Measurements from ENCODE around the gene GFM1. TPM values are rescaled to one million over a fixed set of nuclear protein-coding genes. Genes with fewer than 3 reads are reported as not detected.

GFM1 gene
- total and polyA plus RNA-seq, 2 donors (not counting 3 experiments of a cell fraction or from before 2014, with no cell fraction given), result 14.9 to 68.6 TPM

DNA sequence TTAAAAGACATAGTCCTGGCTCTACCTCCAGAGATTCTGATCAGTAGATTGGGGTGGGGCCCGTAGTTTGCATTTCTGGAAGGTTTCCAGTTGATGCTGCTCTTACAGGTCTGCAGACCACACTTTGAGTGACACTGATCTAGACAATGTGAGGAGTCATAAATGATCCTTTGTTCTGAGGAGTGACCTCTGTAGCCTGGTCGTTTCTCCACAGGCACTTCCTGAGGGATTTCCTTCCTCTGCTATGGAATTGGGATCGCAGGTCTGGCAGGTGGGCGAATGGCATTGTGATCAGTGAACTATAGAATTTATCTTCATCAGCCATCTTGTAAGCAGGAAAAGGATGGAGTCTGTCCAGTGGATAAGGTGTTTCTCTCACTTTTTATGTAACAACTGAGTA lies 5.5 kb downstream of the GFM1 start:
- TF ChIP-seq JUN (IDR thresholded peaks at IDR 0.05; ENCODE audit: borderline replicate concordance, insufficient read depth, insufficient read length, low read depth) (peak; percentile 43), POLR2A (IDR thresholded peaks at IDR 0.05; ENCODE audit: low read depth, low read length) (peak; percentile 57), MYC (IDR thresholded peaks at IDR 0.05; ENCODE audit: low read depth, low read length) (no peak), GATA2 (IDR thresholded peaks at IDR 0.05; ENCODE audit: insufficient read depth, insufficient read length, low read depth, low read length) (peak; percentile 92), POLR2AphosphoS5 (IDR thresholded peaks at IDR 0.05; ENCODE audit: insufficient read depth, low read depth, low read length) (peak; percentile 64), EZH2 (IDR thresholded peaks at IDR 0.05; ENCODE audit: borderline replicate concordance, low read depth, low read length, severe bottlenecking) (no peak), FOS (IDR thresholded peaks at IDR 0.05; ENCODE audit: borderline replicate concordance, insufficient read depth, low read length) (peak; percentile 39)
- TF ChIP-seq, protein P1, sequence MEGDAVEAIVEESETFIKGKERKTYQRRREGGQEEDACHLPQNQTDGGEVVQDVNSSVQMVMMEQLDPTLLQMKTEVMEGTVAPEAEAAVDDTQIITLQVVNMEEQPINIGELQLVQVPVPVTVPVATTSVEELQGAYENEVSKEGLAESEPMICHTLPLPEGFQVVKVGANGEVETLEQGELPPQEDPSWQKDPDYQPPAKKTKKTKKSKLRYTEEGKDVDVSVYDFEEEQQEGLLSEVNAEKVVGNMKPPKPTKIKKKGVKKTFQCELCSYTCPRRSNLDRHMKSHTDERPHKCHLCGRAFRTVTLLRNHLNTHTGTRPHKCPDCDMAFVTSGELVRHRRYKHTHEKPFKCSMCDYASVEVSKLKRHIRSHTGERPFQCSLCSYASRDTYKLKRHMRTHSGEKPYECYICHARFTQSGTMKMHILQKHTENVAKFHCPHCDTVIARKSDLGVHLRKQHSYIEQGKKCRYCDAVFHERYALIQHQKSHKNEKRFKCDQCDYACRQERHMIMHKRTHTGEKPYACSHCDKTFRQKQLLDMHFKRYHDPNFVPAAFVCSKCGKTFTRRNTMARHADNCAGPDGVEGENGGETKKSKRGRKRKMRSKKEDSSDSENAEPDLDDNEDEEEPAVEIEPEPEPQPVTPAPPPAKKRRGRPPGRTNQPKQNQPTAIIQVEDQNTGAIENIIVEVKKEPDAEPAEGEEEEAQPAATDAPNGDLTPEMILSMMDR (IDR thresholded peaks at IDR 0.05; ENCODE audit: extremely low read depth in 1 of 2, insufficient read depth in 1 of 2, low read depth in 1 of 2, low read length in 2 of 2), result no peak
- TF ChIP-seq, protein P2, sequence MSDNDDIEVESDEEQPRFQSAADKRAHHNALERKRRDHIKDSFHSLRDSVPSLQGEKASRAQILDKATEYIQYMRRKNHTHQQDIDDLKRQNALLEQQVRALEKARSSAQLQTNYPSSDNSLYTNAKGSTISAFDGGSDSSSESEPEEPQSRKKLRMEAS (IDR thresholded peaks at IDR 0.05; ENCODE audit: insufficient read depth, insufficient read length), result no peak

More for the DNA sequence above, 5.5 kb downstream of the GFM1 start:
- no TSS peak for BruUV-seq (replicated peaks)
- Histone ChIP-seq H3K9me1 (replicated peaks; ENCODE audit: control insufficient read depth, extremely low read depth, insufficient read depth, low read length) (no peaks in the 10 kb centered on the region), H4K20me1 (replicated peaks; ENCODE audit: control insufficient read depth, extremely low read depth, insufficient read depth, low read length) (no peaks in the 10 kb centered on the region), H3K27me3 (ENCODE audit: control insufficient read depth in 2 of 2, insufficient read depth in 2 of 2, low read length in 2 of 2) (no peaks in the 10 kb centered on the region), H3K9me3 (replicated peaks; ENCODE audit: control insufficient read depth, insufficient read depth, low read length) (no peaks in the 10 kb centered on the region), H3K4me2 (ENCODE audit: insufficient read depth, low read length) (peak overlapping the region; percentile 51), H3K36me3 (ENCODE audit: control insufficient read depth in 2 of 2, extremely low read depth in 1 of 2, insufficient read depth in 2 of 2, low read length in 2 of 2) (peaks cover 2 to 21% of the 10 kb centered on the region in 2 experiments), H3K4me3 (replicated peaks in 1 of 3; ENCODE audit: insufficient read depth in 1 of 3, low read depth in 1 of 3, low read length in 3 of 3) (no peak overlapping the region), H2AFZ (ENCODE audit: low read depth, low read length) (no peak overlapping the region), H3K4me1 (ENCODE audit: control insufficient read depth, extremely low read depth, insufficient read depth, low read length) (peaks cover 31% of the 10 kb centered on the region), H3K9ac (replicated peaks; ENCODE audit: extremely low read depth, insufficient read depth, low read length) (peak overlapping the region; percentile 82), H3K27ac (ENCODE audit: insufficient read depth, low read depth, low read length) (peak overlapping the region; percentile 95), H3K79me2 (ENCODE audit: control insufficient read depth, insufficient read depth, low read length) (peaks cover 24% of the 10 kb centered on the region)
- intact Hi-C loops (cut with micrococcal nuclease) (loop anchor here (1.0 to 10.0 kb wide), 4 partner anchors 11 to 1115 kb away; partner anchors contain the start of gene SHOX2), dilution Hi-C loops (cut with MboI; ENCODE audit: extremely low pct_ligation_motif_present, low sequenced_read_pairs) (no loop called here)
- POLR2A ChIA-PET, result no interaction called here
- peak; percentile 93 for DNase-seq (ENCODE audit: low read depth, low spot score)
- peak; percentile 85 for FAIRE-seq
- CTCF ChIA-PET, result interaction anchor here (2.0 to 2.2 kb wide), 2 partner anchors 10 kb away, joined by 11 to 19 read pairs; no protein-coding TSS in a partner anchor

Measured in endothelial cell of umbilical vein (primary cell).